NCI-H510A treated with DMSO at 0.1 percent for 48 hours (cell line): ENCODE results near the gene MCC.

Source experiments
- DNase-seq: peaks from one replicate; lab custom pipeline; 2025; lab: John Stamatoyannopoulos, UW

MCC gene

DNA sequence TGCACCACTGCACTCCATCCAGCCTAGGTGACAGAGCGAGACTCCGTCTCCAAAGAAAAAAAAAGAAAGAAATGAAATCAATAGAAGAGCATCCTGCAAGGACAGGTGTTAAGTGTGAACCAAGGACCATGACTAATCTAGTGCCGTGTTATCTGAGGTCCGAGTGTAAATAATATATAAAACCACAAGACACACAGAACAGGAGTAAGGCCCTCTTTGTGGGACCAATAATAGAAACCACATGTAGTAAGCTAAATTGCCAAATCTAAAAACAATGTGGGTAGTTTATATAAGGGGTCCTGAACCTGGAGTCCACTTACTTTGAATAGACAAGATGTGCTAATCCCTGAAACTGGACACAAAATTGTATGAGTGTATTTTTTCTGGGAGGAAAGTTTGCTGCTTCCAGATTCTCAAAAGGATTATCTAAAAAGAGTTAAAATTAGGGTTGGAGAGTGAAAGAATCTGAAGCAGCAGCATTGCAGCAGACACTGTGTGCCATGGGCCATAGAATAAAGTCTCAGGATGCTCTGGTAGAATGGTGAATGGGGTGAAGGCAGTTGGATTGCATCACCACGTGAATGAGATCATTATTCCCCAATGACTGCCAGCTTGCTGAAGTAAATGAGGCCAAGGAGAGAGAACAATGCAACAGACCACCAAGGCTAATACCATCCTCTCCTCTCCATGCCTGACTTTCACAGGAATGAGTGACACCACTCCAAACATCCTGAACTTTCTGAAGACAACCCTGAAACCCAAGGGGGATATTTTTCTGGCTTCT is 288.9 kb downstream of the MCC start:
- no peak for DNase-seq

DNA sequence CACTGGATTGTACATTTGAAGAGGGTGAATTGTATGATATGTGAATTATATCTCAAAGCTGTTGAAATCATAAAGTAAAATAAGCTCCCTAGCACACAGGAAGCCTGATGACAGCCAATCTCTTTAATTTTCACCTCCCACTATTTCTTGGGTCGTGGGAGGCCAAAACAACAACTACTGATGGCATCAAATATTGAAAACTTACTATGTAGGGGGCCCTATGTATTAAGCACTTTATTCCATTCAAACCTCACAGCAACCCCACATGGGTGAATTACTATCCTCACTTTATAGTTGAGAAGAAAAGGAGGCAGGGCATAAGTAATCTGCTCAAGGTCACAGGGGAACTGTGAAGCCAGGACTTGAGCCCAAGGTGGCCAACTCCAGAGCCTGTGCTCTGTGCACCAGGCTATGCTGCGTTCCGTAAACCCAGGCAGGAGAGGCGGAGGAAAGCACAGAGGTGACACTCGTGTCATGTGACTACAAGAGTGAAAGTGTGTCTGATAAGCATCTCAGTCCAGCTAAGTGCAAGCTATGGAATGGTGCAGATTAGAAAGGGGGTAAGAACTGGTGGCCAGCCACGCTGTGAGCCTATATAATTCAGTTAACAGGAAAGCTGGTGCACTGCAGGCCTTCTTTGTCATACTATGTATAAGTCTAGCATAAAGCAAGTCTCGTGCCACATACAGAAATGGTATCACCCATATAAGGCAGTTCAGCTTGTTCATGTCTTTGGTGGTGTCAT is 290.6 kb downstream of the MCC start:
- no peak for DNase-seq

DNA sequence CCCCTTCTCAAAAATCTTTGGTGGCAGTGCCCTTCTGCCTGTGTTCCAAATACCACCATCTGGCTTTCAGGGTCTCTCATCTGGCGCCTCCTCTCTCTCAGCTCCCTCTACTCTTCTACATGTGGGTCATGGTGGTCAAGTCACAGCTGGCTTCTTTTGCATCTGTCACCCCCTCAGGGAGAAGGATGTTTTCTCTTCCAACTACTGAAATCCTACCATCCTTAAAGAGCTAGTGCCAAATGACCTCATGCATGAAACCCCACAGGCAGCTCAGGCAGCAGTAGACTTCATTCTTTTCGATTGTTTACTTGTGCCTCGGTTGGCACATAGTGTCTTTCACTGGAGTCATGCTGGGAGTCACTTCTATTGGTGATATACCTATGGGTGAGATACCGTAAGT is 292.5 kb downstream of the MCC start:
- DNase-seq: no peak

DNA sequence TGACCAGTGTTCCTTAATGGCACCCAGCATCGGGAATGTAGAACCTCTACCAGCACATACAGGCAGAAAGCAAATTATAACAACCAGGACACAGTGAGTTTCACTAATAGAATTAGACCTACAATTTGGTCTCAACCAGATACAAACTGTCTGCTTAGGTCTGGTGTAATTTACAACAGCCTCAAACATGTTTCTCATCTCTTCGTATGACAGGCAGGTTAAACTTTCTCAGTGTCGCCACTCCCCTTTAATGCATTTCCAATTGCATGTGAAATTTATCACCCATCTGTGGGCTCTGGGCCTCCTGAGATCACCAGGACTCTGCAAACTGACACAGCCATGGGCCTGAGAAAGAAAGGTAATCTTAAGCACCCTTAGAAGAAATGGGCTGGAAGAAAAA is 293.0 kb downstream of the MCC start:
- no peak for DNase-seq

DNA sequence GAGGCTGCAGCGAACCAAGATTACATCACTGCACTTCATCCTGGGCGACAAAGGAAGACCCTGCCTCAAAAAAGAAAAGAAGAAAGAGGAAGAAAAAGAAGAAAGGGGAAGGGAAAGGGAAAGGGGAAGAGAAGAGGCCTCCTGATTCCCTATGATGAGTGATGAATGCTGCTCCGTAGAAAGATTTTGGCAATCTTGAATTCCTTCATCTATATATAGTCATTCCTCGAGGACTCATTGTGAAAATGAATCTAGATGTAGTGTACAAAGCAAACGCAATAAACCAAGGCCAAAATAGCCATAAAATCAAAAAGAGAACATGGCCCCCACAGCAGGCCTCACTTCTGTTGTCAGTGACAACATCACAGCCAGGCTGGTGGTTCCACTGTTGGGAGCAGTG is 293.7 kb downstream of the MCC start:
- no peak for DNase-seq

DNA sequence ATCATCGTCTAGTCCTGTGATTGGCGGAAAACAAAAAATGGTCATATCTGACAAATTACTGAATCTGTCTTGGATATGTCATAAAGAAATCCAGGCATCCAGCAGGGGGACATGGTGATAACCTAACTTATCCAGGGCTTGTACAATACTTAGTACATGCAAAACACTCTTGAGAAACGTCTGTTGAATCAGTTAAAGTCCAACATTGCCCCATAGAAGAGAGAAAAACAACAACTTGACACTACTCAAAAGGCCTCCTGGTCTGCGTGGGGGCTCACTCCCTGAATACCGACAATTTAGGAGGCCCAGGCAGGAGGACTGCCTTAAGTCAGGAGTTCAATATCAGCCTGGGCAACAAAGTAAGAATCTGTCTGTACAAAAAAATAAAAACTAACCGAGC is 294.1 kb downstream of the MCC start:
- no peak for DNase-seq

DNA sequence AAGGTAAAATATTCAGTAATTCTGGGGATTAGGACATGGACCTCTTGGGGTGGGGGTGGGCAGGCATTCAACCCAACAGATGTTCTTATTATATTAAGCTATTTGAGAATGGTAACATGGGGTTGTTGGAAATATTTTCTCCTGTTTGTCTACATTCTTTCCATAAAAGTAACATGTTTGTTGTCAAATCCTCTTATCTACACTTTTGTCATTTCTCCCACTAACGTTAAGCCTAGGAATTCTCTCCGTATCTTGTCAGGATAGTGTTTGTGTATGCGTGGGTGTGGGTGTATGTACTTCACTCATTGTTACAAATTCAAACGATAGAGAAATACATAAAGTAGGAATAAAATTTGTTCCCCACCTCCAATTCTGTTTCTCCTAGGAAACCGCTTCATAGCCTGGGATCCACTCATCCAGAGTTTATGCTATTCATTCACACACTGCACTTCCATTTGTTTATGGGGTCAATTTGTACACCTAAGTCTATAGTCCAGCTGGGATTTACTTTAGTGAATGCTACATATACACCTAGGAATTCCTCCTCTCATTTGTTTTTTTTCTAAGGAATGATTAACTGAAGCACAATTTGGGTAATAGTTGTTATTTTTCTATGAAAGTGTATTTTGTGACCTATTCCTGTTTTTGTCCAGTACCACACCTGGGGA is 294.8 kb downstream of the MCC start:
- DNase-seq: no peak

DNA sequence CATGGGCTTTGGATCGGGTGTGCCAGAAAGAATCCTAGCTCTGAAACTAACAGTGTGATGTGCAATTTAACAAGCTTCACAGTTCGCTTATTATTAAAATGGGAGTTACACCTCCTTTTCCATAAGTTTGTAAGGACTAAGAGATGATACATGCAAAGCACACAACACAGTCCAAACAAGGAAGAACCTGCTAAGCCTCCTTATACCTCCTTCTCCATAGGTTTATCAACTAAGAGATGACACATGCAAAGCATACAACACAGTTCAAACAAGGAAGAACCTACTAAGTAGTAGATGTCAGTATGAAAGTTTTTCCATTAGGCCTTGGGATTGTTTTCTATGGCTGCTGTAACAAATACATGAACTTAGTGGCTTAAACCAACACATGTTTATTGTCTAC is 295.7 kb downstream of the MCC start:
- DNase-seq: no peak

DNA sequence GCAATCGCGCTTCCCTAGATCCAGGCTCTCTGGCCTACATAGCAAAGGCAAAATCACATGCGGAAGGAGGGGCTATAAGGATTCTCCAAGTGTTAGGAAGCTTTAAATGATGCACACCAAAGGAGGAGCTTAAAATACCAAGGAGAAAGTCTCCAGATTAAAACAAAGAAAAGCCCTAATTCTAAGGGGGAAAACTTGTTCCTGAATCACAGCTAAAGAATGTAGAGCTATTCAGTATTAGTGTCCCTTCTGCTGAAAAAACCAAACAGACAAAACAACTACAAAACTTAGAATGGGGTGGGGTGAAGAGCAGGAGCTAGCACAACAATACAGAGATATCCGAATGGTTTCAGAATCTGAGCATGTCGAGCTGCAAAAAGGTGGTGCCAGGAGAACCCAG is 297.9 kb downstream of the MCC start:
- no peak for DNase-seq

DNA sequence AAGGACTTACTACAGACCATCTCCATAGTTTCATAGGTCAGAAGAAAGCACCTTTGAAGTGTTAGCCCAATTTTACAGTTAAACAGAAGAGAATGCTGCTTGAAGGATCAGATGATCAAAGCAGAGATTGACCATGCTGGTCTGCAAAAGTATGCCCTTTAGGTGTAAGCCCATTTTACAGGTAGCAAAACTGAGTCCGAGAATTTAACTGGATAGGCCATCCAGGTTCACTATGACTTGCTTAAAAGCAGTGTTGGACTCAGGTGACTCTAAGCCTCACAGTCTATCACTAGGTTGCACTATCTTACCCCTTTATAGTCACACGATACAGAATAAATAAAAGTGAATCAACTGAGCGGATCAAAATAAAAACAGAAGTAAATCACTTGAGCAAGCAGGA is 299.0 kb downstream of the MCC start:
- DNase-seq: no peak

DNA sequence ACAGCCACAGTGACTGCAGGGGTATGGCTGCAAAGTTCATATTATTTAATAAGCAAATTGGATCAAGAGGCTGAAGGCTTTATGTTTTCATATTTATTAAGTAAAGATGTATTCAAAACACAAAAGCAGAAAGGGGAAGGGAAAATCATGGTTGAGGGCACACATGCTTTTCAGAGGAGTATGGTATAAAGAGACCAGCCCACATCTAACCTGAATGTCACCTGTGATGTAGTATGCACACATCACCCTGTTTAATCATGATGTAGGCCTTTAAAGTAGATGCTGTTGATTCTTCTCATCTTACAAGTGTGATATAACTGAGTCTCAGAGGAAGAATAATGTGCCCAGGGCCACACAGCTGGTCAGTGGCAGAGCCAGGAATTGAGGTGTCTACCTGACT is 299.8 kb downstream of the MCC start:
- DNase-seq: no peak

DNA sequence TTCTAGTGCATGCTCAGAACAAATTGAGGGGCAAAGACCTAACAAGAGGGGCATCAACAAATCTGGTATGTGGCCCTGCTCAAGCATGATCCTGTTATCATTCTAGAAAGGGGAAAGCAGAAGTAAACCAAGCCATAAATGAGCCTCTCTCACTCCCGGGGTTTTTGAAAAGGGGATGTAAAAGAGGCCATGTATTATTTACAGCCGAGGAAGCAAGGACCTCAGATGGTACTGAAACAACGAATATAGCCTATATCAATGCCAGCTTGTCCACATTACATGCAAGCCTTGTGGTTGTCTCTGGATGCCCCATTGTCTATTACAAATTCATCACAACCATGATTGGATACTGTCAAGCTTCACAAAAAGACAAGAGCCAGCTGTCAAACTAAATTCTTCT is 300.3 kb downstream of the MCC start:
- DNase-seq: no peak

DNA sequence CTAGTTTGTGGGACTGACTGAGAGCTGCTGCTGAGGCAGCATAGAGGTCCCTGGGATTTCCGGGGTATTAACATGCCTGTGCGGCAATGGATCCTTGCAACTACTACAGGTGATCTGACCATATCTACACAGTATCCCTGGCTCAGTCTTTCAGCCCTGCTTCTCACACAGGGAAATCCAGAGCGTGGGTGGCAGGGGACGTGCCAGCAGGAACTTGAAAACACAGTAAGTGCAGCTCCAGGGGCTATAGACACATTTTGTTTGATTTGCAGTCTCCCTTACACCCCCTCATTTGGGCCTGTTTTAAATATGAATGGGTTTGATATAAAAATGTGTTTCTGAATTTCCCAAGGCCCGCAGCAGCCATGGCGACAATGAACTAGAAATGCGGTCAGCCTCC is 302.2 kb downstream of the MCC start:
- no peak for DNase-seq

DNA sequence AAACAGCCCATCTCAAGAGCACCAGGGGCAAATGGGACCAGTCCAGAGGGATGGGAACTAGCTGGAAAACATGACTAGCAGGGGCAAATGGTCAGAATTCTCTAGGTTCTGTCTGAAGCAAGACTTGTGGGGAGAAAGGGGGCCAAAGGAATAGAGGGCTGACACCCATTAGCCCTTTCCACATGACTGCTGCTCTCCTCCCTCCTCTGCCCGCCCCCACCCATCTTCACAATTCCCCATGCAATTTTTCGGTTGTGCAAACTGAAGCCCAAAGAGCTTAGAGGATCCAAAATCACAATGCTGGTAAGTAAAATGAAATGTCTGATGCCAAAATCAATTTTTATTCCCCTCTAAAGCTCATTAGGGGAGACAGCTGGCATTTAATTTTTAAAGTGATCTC is 304.6 kb downstream of the MCC start:
- DNase-seq: no peak

DNA sequence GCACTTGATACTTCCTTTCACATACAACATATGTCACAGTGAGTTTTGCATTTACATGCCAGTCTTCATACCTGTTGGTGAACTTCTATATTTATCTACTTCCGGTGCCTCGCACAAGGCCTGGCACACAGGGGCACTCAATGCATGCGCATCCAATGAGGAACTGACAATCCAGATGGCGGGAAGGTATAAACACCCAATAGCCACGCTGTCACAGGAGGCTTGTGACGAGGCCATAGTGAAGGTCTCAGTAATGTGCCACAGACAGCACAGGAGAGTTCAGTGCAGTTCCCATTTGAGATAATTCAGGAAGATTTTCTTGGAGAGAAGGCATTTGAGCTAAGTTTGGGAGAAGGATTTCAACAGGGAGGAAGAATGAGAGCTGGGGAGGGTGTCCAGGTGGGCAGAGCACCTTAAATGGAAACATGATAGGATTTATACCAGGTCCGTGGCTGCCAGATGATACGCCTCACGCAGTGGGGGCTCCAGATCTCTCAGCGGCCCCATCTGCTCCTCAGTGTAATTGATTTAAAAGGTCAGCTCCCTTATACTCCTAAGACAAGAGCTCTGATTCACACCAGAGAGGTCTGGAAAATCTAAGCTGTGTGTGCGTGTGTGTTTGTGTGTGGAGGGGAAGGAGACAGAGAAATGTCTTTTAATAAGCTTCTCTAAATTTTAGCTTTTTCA is 305.5 kb downstream of the MCC start:
- DNase-seq: no peak

DNA sequence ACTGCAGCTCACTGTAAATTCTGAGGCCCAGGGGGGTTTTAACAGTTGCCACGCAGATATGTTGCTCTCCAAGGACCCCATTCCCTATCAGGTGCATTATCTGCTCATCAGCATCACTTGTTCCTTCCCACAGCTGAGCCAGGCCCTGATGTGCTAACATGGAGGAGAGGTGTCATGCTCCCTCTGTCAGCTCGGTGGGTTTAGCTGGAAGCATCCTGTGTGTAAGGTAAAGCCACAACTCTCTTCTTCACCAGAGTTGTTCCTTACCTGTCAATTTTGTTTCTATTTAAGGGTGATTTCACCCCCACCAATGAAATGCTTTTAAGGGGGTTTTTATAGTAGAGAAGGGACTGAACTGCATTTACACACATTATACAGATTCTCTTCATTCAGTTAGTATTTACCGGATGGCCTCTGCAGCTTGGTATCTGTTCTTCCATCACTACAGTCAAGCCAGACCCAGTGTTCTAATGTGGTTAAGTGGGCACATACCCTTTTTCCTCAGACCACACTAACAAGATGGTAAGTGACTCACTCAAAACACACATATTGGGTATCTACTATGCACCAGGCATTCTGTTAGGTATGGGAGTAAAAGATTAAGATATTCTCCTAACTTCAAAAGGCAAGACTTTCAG is 306.3 kb downstream of the MCC start:
- no peak for DNase-seq

DNA sequence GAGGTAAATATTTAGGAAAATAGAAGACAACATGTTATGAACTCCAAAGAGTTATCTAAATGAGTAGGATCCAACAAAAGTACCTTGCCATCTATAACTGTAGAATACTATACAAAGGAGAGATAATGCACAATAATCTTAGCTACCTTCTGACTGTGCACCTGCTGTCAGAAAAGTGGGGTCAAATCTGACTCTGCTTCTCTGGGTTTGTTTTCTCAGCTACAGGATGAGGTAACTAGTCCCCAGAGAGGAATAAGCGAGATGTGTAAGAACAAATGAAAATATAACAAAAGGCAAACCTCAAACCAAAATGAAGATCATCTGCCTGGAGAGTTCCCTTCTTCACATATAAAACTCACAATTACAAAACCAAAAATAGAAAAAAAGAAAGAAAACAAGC is 306.8 kb downstream of the MCC start:
- DNase-seq: no peak

DNA sequence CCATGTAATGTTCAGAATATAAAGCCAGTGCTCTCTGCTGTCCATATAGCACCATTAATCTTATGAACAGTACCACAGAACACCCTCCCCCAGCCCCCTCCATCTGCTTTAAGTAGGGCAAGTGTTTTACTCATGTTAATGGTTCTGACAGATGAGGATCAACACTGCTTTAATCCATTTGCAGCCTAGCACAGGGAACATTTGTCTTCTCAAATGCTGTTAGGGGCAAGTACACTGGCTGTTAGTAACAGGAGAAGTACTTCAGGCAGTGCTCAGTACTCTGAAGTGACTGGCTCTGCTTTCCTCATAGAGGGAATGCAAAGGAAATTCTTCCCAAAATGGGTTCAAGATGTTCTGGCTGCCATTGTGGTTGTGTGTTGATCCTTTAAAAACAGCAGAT is 309.1 kb downstream of the MCC start:
- DNase-seq: no peak

DNA sequence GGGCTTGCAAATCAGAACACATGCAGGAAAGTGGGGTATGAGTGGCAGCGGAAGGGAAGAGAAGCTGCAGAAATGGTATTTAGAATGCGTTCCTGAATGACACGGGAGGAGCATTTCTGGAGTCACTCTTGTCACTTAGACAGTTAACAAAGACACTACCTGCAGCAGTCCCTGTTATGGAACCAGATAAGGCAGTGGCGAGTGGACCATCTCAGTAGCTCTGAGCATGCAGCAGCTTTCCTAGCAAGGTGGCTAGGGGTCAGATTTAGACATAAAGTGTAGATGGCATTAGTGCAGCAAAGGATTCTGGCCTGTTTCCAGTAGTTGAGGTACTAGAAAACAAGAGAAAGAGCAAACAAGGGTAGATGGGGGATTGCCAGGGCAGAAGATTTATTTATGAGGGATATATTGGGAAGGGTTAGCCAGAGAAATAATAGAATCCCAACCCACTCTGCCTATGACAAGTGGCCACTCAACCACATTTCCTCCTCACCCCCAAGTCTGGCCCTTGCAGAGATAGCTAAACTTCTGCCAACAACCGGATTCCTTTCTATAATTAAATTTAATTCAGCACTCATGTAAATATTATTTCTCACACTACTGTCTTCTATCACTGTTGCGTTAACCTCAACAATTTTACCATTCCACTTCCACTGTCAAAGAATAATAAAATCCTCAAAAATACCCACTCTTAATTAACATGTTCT is 310.0 kb downstream of the MCC start:
- DNase-seq: no peak

DNA sequence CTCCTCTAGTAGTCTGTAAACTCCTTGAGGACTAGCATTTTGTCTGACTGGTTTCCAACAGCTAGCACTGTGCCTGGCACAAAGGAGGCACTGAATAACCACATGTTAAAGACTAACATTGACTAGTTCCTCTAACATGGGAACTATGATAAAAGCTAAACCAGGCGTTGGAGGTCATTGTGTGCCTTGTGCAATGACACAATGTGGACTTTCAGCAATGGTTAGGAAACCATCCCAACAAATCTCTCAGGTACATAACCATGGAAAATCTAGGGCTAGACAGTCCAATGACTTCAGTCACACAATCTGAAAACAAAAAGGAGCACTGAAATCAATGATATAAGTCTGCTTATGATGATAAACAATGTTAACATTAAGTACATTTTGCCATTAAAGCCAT is 311.0 kb downstream of the MCC start:
- DNase-seq: no peak

DNA sequence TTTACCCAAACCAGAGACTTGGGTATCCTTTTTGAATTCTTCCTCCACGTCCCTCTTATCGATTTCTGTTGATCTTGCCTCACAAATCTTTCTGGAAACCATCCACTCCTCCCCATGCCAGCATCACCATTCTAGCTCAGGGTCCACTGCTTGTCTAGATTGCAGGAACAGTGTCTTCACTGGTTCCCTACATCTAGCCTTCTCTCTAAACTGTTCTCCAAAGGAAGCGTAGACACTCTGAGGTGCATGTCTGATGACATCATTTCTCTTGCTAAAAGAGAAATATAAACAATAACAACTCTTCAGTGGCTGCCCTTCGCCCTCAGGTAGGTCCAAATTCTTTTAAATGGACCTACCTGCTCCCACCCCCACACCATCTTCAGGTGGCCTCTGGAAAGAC is 311.5 kb downstream of the MCC start:
- no peak for DNase-seq

DNA sequence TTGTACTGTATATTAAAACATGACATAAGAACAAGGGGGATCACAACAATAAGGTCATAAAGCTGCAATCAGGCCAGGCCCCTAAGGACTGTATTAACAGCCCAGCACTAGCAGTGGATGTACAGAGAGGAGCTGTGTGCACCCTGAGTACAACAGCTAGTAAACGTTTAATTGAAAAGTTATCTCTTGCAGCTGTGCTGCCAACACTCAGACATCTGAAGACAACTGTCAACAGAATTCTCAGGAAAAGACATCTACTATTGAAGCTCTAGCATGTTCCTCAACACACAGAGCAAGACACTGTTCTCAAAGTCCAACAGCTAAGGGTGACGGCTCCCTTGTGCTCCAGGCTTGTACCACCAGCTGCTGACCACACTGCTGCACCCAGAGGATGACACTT is 312.1 kb downstream of the MCC start:
- no peak for DNase-seq
